ENCODE measurements around the gene TBC1D3B.
"Not testable (repeated sequence)": the region's sequence is repeated elsewhere in the genome, so short reads cannot be mapped to it uniquely, and the experiment has no call there.

TBC1D3B gene

DNA sequence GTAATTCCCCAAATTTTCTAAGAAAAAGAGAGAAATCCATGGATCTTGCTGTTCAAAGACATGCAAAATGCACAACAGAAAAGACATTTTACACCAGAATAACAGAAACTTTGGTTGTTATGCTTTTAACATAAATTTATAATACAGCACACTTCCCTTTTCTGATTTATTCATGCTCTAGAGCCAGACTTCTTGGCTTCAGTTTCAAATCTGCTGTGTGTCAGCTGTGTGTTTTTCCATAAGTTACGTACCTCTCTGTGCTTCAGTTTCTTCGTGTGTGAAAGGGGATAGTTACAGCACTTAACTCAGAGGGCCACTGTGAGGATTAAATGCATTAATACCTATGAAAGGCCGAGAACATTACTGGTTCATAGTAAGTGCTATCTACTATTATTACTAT, 26.9 kb upstream of the TBC1D3B start:
- no peak for DNase-seq (ENCODE audit: low read depth)
- no peak overlapping the region for H3K4me3 ChIP-seq (ENCODE audit: control insufficient read depth, low read depth, low read length)
- TF ChIP-seq, protein P1, sequence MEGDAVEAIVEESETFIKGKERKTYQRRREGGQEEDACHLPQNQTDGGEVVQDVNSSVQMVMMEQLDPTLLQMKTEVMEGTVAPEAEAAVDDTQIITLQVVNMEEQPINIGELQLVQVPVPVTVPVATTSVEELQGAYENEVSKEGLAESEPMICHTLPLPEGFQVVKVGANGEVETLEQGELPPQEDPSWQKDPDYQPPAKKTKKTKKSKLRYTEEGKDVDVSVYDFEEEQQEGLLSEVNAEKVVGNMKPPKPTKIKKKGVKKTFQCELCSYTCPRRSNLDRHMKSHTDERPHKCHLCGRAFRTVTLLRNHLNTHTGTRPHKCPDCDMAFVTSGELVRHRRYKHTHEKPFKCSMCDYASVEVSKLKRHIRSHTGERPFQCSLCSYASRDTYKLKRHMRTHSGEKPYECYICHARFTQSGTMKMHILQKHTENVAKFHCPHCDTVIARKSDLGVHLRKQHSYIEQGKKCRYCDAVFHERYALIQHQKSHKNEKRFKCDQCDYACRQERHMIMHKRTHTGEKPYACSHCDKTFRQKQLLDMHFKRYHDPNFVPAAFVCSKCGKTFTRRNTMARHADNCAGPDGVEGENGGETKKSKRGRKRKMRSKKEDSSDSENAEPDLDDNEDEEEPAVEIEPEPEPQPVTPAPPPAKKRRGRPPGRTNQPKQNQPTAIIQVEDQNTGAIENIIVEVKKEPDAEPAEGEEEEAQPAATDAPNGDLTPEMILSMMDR (IDR thresholded peaks at IDR 0.05; ENCODE audit: control insufficient read depth, insufficient read depth, low read depth, low read length, missing control alignments): no peak

- DNase-seq (ENCODE audit: low read depth); H3K4me3 ChIP-seq (ENCODE audit: control insufficient read depth, low read depth, low read length): not testable (repeated sequence)
Measured at GRCh38 chr17:36201506-36201905, 25.1 kb upstream of the TBC1D3B start.

- not testable (repeated sequence) for H3K4me3 ChIP-seq (ENCODE audit: control insufficient read depth, low read depth, low read length); DNase-seq (ENCODE audit: low read depth)
Measured at GRCh38 chr17:36201102-36201501, 24.7 kb upstream of the TBC1D3B start.

- TF ChIP-seq, protein P1 (IDR thresholded peaks at IDR 0.05; ENCODE audit: control insufficient read depth, insufficient read depth, low read depth, low read length, missing control alignments): no peak
- DNase-seq (ENCODE audit: low read depth): no peak
- no peak overlapping the region for H3K4me3 ChIP-seq (ENCODE audit: control insufficient read depth, low read depth, low read length)
Measured at GRCh38 chr17:36198831-36199465, 22.5 kb upstream of the TBC1D3B start.

GRCh38 chr17:36197387-36197703, 20.9 kb upstream of the TBC1D3B start:
- no peak overlapping the region for H3K4me3 ChIP-seq (ENCODE audit: control insufficient read depth, low read depth, low read length)
- no peak for DNase-seq (ENCODE audit: low read depth)
- TF ChIP-seq, protein P1 (IDR thresholded peaks at IDR 0.05; ENCODE audit: control insufficient read depth, insufficient read depth, low read depth, low read length, missing control alignments): no peak

GRCh38 chr17:36196131-36196486, 19.7 kb upstream of the TBC1D3B start:
- H3K4me3 ChIP-seq (ENCODE audit: control insufficient read depth, low read depth, low read length): no peak overlapping the region
- DNase-seq (ENCODE audit: low read depth): no peak
- TF ChIP-seq, protein P1 (IDR thresholded peaks at IDR 0.05; ENCODE audit: control insufficient read depth, insufficient read depth, low read depth, low read length, missing control alignments): no peak

GRCh38 chr17:36195434-36196130, 19.1 kb upstream of the TBC1D3B start:
- no peak for DNase-seq (ENCODE audit: low read depth)
- TF ChIP-seq, protein P1 (IDR thresholded peaks at IDR 0.05; ENCODE audit: control insufficient read depth, insufficient read depth, low read depth, low read length, missing control alignments): no peak
- no peak overlapping the region for H3K4me3 ChIP-seq (ENCODE audit: control insufficient read depth, low read depth, low read length)

- not testable (repeated sequence) for H3K4me3 ChIP-seq (ENCODE audit: control insufficient read depth, low read depth, low read length); DNase-seq (ENCODE audit: low read depth)
Measured at GRCh38 chr17:36194832-36195433, 18.5 kb upstream of the TBC1D3B start.

- DNase-seq (ENCODE audit: low read depth); H3K4me3 ChIP-seq (ENCODE audit: control insufficient read depth, low read depth, low read length): not testable (repeated sequence)
Measured at GRCh38 chr17:36194147-36194831, 17.9 kb upstream of the TBC1D3B start.
